GM12872 (cell line): Measurements from ENCODE around the gene UBD.

ENCODE experiments used
- TF ChIP-seq, protein P1 (sequence below): IDR thresholded peaks from 3 replicates; pipeline ENCODE4 v1.5.1; 2011; ENCODE audit warnings: low read depth, mild to moderate bottlenecking, low read length, moderate library complexity; ENCODE audit not compliant: insufficient read depth

The UBD gene

GRCh38 chr6:29559524-29560287 lies at the start of gene UBD:
Gene UBD (minus strand): TSS chr6:29559732. CDS start chr6:29559701, 31 bp downstream.
- TF ChIP-seq, protein P1, sequence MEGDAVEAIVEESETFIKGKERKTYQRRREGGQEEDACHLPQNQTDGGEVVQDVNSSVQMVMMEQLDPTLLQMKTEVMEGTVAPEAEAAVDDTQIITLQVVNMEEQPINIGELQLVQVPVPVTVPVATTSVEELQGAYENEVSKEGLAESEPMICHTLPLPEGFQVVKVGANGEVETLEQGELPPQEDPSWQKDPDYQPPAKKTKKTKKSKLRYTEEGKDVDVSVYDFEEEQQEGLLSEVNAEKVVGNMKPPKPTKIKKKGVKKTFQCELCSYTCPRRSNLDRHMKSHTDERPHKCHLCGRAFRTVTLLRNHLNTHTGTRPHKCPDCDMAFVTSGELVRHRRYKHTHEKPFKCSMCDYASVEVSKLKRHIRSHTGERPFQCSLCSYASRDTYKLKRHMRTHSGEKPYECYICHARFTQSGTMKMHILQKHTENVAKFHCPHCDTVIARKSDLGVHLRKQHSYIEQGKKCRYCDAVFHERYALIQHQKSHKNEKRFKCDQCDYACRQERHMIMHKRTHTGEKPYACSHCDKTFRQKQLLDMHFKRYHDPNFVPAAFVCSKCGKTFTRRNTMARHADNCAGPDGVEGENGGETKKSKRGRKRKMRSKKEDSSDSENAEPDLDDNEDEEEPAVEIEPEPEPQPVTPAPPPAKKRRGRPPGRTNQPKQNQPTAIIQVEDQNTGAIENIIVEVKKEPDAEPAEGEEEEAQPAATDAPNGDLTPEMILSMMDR = no peak

DNA sequence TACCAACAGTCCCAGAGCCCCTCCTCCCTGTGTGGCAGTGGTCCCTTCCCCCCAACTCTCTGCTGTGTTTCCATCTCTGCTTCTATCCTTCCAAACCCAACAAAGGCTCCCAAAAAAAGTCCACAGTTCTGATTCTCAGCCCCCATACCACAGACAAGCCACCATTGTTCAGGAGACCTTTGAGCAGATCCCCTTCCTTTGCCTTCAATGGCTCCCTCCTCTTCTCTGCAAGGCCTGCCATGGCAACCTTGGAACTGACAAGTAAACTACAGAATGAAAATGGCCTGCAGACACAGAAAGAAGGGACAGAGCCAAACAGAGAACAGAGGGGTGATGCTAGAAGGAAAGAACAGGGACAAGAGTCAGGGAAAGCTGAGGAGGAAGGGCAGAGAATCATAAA lies 48.6 kb upstream of the UBD start:
- TF ChIP-seq, protein P1 = no peak

GRCh38 chr6:29603930-29604329 lies 44.4 kb upstream of the UBD start:
- TF ChIP-seq, protein P1 = no peak

DNA sequence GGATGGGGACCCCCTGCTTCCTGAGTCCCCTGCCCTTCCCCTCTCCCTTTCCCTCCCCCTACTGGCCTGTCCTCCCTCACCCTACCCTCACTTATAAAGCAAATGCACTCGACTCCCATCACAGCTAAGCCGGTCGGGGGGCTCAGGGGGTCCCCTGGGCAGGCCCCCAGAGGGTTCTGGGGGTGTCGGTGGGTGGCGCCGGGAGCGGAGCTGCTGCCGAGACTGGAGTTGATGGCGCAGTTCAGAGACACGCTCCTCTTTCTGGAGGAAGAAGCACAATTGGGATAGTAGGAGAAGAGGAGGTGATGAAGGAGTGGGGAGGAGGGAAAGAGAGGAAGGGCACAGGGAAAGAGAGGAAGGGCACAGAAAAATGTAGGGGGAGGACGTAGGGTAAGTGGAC lies 43.9 kb upstream of the UBD start:
- TF ChIP-seq, protein P1 = no peak

GRCh38 chr6:29602564-29603361 lies 43.2 kb upstream of the UBD start:
- TF ChIP-seq, protein P1 = peak; percentile 40; the same call in 2 of the 3 replicates

- TF ChIP-seq, protein P1 = no peak
These were observed 38.7 kb upstream of the UBD start for GRCh38 chr6:29598172-29598747.

GRCh38 chr6:29597184-29597583 lies 37.7 kb upstream of the UBD start:
- TF ChIP-seq, protein P1 = no peak
